Activated CD4-positive, alpha-beta memory T cell treated with anti-CD3 and anti-CD28 coated beads, Interleukin-2, amount 10 ng/mL, durations not matched to agents 7 days and 5 days (primary cell): ENCODE results near the gene GSTO2. TPM values are rescaled to one million over a fixed set of nuclear protein-coding genes. Genes with fewer than 3 reads are reported as not detected.
A peak's percentile ranks its signal among the peaks of the same experiment; 100 is the strongest.

Experiments used
- CTCF ChIA-PET: fragments of 350-600 bp; sonication (Branson Sonifier 250); formaldehyde crosslinking; loops from one replicate; lab custom pipeline; 2021; ENCODE audit warnings: antibody characterized with exemption, inconsistent platforms; lab: Charles Lee
- POLR2A ChIA-PET: fragments of 350-600 bp; sonication (Branson Sonifier 250); formaldehyde crosslinking; loops from one replicate; lab custom pipeline; 2021; ENCODE audit warnings: antibody characterized with exemption; lab: Charles Lee
- DNase-seq: peaks from one replicate; pipeline ENCODE4 v3.0.0-alpha.2; 2020
- H3K27ac Mint-ChIP-seq: one replicate; pipeline ENCODE4 v1.8.0; 2021; ENCODE audit warnings: mild to moderate bottlenecking, mixed read lengths
- H3K27me3 Mint-ChIP-seq: one replicate; pipeline ENCODE4 v1.8.0; 2021; ENCODE audit warnings: mixed read lengths
- H3K36me3 Mint-ChIP-seq: one replicate; pipeline ENCODE4 v1.8.0; 2021; ENCODE audit warnings: low read depth, mixed read lengths
- H3K4me1 Mint-ChIP-seq: one replicate; pipeline ENCODE4 v1.8.0; 2021; ENCODE audit warnings: mixed read lengths
- H3K4me3 Mint-ChIP-seq: one replicate; pipeline ENCODE4 v1.8.0; 2021; ENCODE audit warnings: mild to moderate bottlenecking, mixed read lengths
- H3K9me3 Mint-ChIP-seq: one replicate; pipeline ENCODE4 v1.8.0; 2021; ENCODE audit warnings: mixed read lengths
- total RNA-seq, 2 experiments: library from RNA; stranded (reverse); gene quantifications; one replicate each; pipeline ENCODE4 v1.2.3, GENCODE V29; 2021

Gene GSTO2
- total RNA-seq, 2 experiments from 2014 or later = 0.88 to 1.8 TPM

- H3K27ac Mint-ChIP-seq = peak within 1 kb of the TSS; percentile 99
- peaks cover 25% of the 10 kb centered on the region for H3K36me3 Mint-ChIP-seq
- peak; percentile 78 for DNase-seq
- peak within 1 kb of the TSS; percentile 95 for H3K4me3 Mint-ChIP-seq
- no peaks in the 10 kb centered on the region for H3K9me3 Mint-ChIP-seq
- peaks cover 45% of the 10 kb centered on the region for H3K4me1 Mint-ChIP-seq
- CTCF ChIA-PET = interaction anchor here (0.5 to 6.4 kb wide), 16 partner anchors 9 to 244 kb away, joined by 3 to 66 read pairs (median 6); partner anchors contain the start of genes CFAP58 and GSTO2
- peaks cover 8% of the 10 kb centered on the region for H3K27me3 Mint-ChIP-seq
- POLR2A ChIA-PET = interaction anchor here (0.7 to 4.5 kb wide), 22 partner anchors 8 to 217 kb away, joined by 3 to 54 read pairs (median 6); partner anchors contain the start of genes CFAP58, GSTO1, GSTO2 and SFR1
These were observed 69.2 kb downstream of the GSTO2 start, which contains the start of gene ITPRIP for GRCh38 chr10:104337985-104338735. Gene ITPRIP (minus strand): TSS chr10:104338465. CDS start chr10:104316051, 22,414 bp downstream.

- DNase-seq = no peak
These were observed 70.6 kb downstream of the GSTO2 start for GRCh38 chr10:104339469-104340110.

DNA sequence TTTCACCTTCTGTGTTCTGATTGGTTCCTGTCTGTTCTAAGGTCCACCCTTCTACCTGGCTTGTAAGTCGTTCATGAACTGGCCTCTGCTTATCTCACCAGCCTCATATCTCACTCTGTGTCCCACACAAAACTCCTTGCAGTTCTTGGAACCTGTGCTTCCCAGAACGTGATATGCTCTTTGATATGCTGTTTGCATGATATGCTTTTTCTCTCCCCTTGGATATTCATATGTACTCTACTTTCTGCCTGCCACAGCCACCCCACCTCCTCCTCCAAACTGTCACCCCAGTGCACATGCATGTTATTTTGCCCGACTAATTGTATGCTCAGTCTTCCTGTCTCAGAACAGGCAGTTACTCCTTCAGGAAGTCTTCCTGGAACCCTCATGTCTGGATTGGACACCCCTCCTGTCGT, 71.1 kb downstream of the GSTO2 start:
- POLR2A ChIA-PET = interaction anchor here (2.9 to 4.5 kb wide), 3 partner anchors 11 to 33 kb away, joined by 37 to 54 read pairs (median 49); no protein-coding TSS in a partner anchor

More at GRCh38 chr10:104339469-104340110, 70.6 kb downstream of the GSTO2 start:
- H3K4me1 Mint-ChIP-seq = peaks cover 34% of the 10 kb centered on the region
- no peaks in the 10 kb centered on the region for H3K9me3 Mint-ChIP-seq
- H3K27me3 Mint-ChIP-seq = peaks cover 8% of the 10 kb centered on the region
- ChIA-PET POLR2A (interaction anchor here (1.4 to 4.5 kb wide), 8 partner anchors 10 to 218 kb away, joined by 4 to 54 read pairs (median 21); partner anchors contain the start of genes GSTO1, GSTO2 and SFR1), CTCF (interaction anchor here (1.4 to 6.4 kb wide), 8 partner anchors 11 to 70 kb away, joined by 5 to 66 read pairs (median 20); partner anchors contain the start of genes CFAP58 and GSTO2)
- peak overlapping the region; percentile 95 for H3K4me3 Mint-ChIP-seq
- peak overlapping the region; percentile 99 for H3K27ac Mint-ChIP-seq
- H3K36me3 Mint-ChIP-seq = peaks cover 18% of the 10 kb centered on the region

DNA sequence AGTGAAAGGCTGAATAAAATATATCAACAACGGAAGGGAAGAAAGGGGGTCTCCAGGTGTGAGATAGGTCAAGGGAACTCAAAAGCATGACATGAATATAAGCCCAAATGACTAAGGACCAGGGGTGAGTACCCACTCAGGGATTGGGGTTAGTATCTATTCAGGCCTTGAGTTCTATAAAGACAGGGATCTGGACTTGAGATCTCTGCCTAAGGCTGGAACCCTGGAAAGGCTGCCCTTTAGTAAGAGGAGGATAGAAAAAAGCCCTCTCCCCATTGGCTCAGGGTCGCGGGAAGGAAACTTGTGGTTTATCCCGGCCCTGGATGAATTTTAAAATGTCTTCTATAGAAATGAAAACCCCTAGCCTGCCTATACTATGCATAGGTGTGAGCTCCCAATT, 71.7 kb downstream of the GSTO2 start:
- Mint-ChIP-seq H3K4me3 (no peak overlapping the region), H3K27ac (no peak overlapping the region), H3K27me3 (peaks cover 8% of the 10 kb centered on the region), H3K9me3 (peaks cover 5% of the 10 kb centered on the region), H3K36me3 (peaks cover 12% of the 10 kb centered on the region), H3K4me1 (peaks cover 28% of the 10 kb centered on the region)
- CTCF ChIA-PET = interaction anchor here (0.8 to 2.0 kb wide), 8 partner anchors 11 to 72 kb away, joined by 3 to 14 read pairs (median 4); partner anchors contain the start of genes CFAP58 and GSTO2
- POLR2A ChIA-PET = no interaction called here
- no peak for DNase-seq

More for the DNA sequence above, 71.1 kb downstream of the GSTO2 start:
- H3K9me3 Mint-ChIP-seq = no peaks in the 10 kb centered on the region
- H3K4me3 Mint-ChIP-seq = peak overlapping the region; percentile 12
- no peak overlapping the region for H3K27ac Mint-ChIP-seq
- H3K27me3 Mint-ChIP-seq = peaks cover 8% of the 10 kb centered on the region
- CTCF ChIA-PET = interaction anchor here (2.6 to 4.0 kb wide), 3 partner anchors 12 to 66 kb away, joined by 23 to 39 read pairs (median 31); partner anchors contain the start of gene CFAP58
- H3K4me1 Mint-ChIP-seq = peaks cover 29% of the 10 kb centered on the region
- DNase-seq = no peak
- H3K36me3 Mint-ChIP-seq = peaks cover 13% of the 10 kb centered on the region

DNA sequence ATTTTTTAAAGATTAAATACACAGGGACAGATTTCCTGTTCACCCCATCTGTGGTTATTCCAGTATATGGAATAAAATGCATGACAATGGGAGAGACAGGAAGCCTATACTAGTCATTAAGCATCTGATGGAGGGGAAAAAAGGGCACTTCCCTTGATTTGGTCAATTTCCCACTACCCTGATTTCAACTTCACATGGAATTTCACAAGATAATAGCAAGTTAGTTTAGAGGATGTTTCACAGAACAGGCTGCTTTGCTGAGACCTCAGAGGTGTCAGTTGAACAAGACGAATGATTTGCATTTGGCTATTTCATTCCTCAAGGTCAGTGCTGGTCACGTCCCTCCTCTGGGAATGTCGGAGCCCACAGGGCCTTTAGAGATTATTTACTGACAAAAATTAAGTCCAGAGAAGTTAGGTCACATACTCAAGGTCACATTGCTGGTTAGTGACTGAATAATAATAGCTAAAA, 74.0 kb downstream of the GSTO2 start:
- Mint-ChIP-seq H3K4me1 (peaks cover 32% of the 10 kb centered on the region), H3K27me3 (peaks cover 8% of the 10 kb centered on the region)
- POLR2A ChIA-PET = interaction anchor here (0.9 kb wide), 1 partner anchor 14 kb away, joined by 4 read pairs; no protein-coding TSS in a partner anchor

GRCh38 chr10:104344219-104344618, 75.2 kb downstream of the GSTO2 start:
- ChIA-PET POLR2A (no interaction called here), CTCF (interaction anchor here (0.7 to 12.2 kb wide), 3 partner anchors 37 to 70 kb away, joined by 4 to 237 read pairs (median 12); no protein-coding TSS in a partner anchor)
- no peak overlapping the region for H3K4me3 Mint-ChIP-seq
- peaks cover 8% of the 10 kb centered on the region for H3K36me3 Mint-ChIP-seq
- no peak overlapping the region for H3K27ac Mint-ChIP-seq
- peaks cover 8% of the 10 kb centered on the region for H3K9me3 Mint-ChIP-seq
- no peak for DNase-seq
- H3K4me1 Mint-ChIP-seq = peaks cover 26% of the 10 kb centered on the region
- peaks cover 8% of the 10 kb centered on the region for H3K27me3 Mint-ChIP-seq

More for the DNA sequence above, 74.0 kb downstream of the GSTO2 start:
- DNase-seq = no peak
- peaks cover 8% of the 10 kb centered on the region for H3K36me3 Mint-ChIP-seq
- no peak overlapping the region for H3K4me3 Mint-ChIP-seq
- CTCF ChIA-PET = interaction anchor here (1.0 to 12.2 kb wide), 2 partner anchors 36 to 52 kb away, joined by 4 to 237 read pairs; no protein-coding TSS in a partner anchor
- H3K27ac Mint-ChIP-seq = no peak overlapping the region
- peaks cover 8% of the 10 kb centered on the region for H3K9me3 Mint-ChIP-seq

- no peak for DNase-seq
- Mint-ChIP-seq H3K9me3 (peaks cover 8% of the 10 kb centered on the region), H3K27ac (no peak overlapping the region), H3K4me1 (peaks cover 16% of the 10 kb centered on the region), H3K27me3 (peaks cover under 1% of the 10 kb centered on the region), H3K4me3 (no peak overlapping the region), H3K36me3 (peaks cover 8% of the 10 kb centered on the region)
- ChIA-PET CTCF (interaction anchor here (0.6 to 12.2 kb wide), 5 partner anchors 25 to 71 kb away, joined by 3 to 237 read pairs (median 12); no protein-coding TSS in a partner anchor), POLR2A (interaction anchor here (1.1 to 1.6 kb wide), 5 partner anchors 8 to 66 kb away, joined by 3 to 10 read pairs (median 3); no protein-coding TSS in a partner anchor)
These were observed 76.5 kb downstream of the GSTO2 start for GRCh38 chr10:104345515-104345914.

GRCh38 chr10:104345941-104346340, 77.0 kb downstream of the GSTO2 start:
- Mint-ChIP-seq H3K36me3 (peaks cover 8% of the 10 kb centered on the region), H3K4me3 (no peak overlapping the region), H3K9me3 (peaks cover 8% of the 10 kb centered on the region), H3K27ac (peak overlapping the region; percentile 62), H3K4me1 (peaks cover 16% of the 10 kb centered on the region), H3K27me3 (no peaks in the 10 kb centered on the region)
- POLR2A ChIA-PET = interaction anchor here (0.9 to 1.6 kb wide), 7 partner anchors 9 to 67 kb away, joined by 3 to 10 read pairs (median 3); no protein-coding TSS in a partner anchor
- CTCF ChIA-PET = interaction anchor here (0.6 to 12.2 kb wide), 8 partner anchors 11 to 71 kb away, joined by 3 to 237 read pairs (median 4); no protein-coding TSS in a partner anchor
- peak; percentile 37 for DNase-seq

DNA sequence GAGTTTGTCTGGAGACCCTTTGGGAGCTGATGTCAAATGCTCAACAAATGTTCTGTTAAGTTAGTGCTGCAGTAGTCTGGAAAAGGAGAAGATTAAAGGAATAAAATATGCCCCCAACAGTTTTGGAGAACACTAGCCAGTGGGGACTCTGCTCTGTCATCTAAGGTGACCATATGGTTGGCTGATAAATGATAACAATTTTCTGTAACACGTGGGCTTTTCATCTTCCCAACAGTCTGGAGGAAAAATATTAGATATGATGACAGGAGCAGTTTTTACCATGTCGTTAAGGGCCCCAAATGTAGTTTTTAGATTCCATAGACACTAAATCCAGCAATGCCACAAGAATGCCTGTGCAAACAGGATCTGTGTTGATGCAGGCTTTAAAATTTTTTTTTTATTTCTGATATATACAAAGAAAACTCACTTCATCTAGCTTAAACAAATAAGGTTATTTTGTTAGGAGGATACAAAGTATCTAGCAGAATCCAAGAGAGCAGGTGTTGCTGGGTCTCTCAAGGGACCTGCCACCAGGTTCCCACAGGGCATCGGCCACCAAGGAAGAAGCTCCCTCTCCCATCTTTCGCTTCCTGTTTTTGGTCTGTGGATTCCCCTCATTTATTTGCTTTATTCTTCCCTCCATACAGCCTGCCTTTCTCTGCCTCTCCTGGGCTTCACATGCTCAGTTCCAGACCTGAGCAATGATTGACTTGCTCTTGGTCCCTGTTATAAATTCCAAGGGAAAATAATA, 78.5 kb downstream of the GSTO2 start:
- Mint-ChIP-seq H3K27me3 (no peaks in the 10 kb centered on the region), H3K4me1 (peaks cover 16% of the 10 kb centered on the region), H3K27ac (no peak overlapping the region), H3K4me3 (no peak overlapping the region), H3K36me3 (peaks cover 8% of the 10 kb centered on the region), H3K9me3 (peaks cover 8% of the 10 kb centered on the region)
- no peak for DNase-seq
- ChIA-PET POLR2A (interaction anchor here (1.2 to 1.4 kb wide), 2 partner anchors 9 to 40 kb away, joined by 5 read pairs; partner anchors contain the start of gene ITPRIP), CTCF (interaction anchor here (1.1 to 12.2 kb wide), 7 partner anchors 9 to 72 kb away, joined by 3 to 237 read pairs (median 5); partner anchors contain the start of gene ITPRIP)

DNA sequence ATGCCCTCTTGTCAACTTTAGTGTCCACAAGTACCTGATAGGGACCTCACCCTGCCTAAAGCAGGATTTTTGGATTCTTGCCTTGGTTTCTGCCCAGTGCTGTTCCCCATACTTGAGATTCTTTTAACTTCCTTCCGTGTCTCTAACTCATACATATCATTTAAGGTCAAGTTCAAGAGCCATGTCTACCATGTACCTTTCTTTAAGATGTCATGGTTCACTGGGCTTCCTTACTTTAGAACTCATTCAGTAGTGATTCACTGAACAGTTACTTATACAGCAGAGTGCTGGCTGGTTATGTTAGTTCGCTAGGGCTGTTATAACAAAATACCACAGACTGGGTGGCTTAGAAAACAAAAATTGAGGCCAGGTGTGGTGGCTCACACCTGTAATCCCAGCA, 79.6 kb downstream of the GSTO2 start:
- POLR2A ChIA-PET = no interaction called here
- no peak overlapping the region for H3K27ac Mint-ChIP-seq

GRCh38 chr10:104349623-104350126, 80.7 kb downstream of the GSTO2 start:
- H3K27me3 Mint-ChIP-seq = no peaks in the 10 kb centered on the region
- POLR2A ChIA-PET = interaction anchor here (1.3 to 3.4 kb wide), 4 partner anchors 12 to 60 kb away, joined by 3 to 37 read pairs (median 17); partner anchors contain the start of gene ITPRIP
- no peak for DNase-seq

More for the DNA sequence above, 79.6 kb downstream of the GSTO2 start:
- H3K27me3 Mint-ChIP-seq = no peaks in the 10 kb centered on the region
- CTCF ChIA-PET = interaction anchor here (1.0 to 12.2 kb wide), 4 partner anchors 19 to 73 kb away, joined by 3 to 237 read pairs (median 162); no protein-coding TSS in a partner anchor
- no peak overlapping the region for H3K4me3 Mint-ChIP-seq
- H3K9me3 Mint-ChIP-seq = peaks cover 8% of the 10 kb centered on the region
- DNase-seq = no peak
- peaks cover 16% of the 10 kb centered on the region for H3K4me1 Mint-ChIP-seq
- H3K36me3 Mint-ChIP-seq = peaks cover 8% of the 10 kb centered on the region

More at GRCh38 chr10:104349623-104350126, 80.7 kb downstream of the GSTO2 start:
- Mint-ChIP-seq H3K36me3 (peaks cover 8% of the 10 kb centered on the region), H3K4me3 (no peak overlapping the region), H3K27ac (no peak overlapping the region), H3K4me1 (peaks cover 16% of the 10 kb centered on the region), H3K9me3 (peaks cover 8% of the 10 kb centered on the region)
- CTCF ChIA-PET = interaction anchor here (1.0 to 12.2 kb wide), 8 partner anchors 11 to 87 kb away, joined by 3 to 237 read pairs (median 32); partner anchors contain the start of gene ITPRIP
